WTC11 (cell line): ENCODE measurements around the gene NOL9. TPM values are rescaled to one million over a fixed set of nuclear protein-coding genes. Genes with fewer than 3 reads are reported as not detected.
A peak's percentile ranks its signal among the peaks of the same experiment; 100 is the strongest.

Experiments
- ATAC-seq: fragments of 200-7000 bp; cut with Tn5 transposase; 2 replicates; pipeline ENCODE4 v1.10.0; 2021; ENCODE audit warnings: mild to moderate bottlenecking, moderate library complexity
- CTCF ChIA-PET: fragments of 300-600 bp; sonication (Branson Sonifier 250); formaldehyde crosslinking; loops from one replicate; lab custom pipeline; 2021; ENCODE audit warnings: antibody characterized with exemption; lab: Charles Lee
- POLR2A ChIA-PET: fragments of 350-600 bp; sonication (Branson Sonifier 250); formaldehyde crosslinking; loops from one replicate; lab custom pipeline; 2021; ENCODE audit warnings: antibody characterized with exemption; lab: Charles Lee
- DNase-seq: peaks from one replicate; pipeline ENCODE4 v3.0.0; 2021; ENCODE audit warnings: low spot score
- H3K27ac Mint-ChIP-seq: 2 replicates; pipeline ENCODE4 v1.8.0; 2021; ENCODE audit warnings: mixed read lengths
- H3K27me3 Mint-ChIP-seq: 2 replicates; pipeline ENCODE4 v1.8.0; 2021; ENCODE audit warnings: low read depth, mild to moderate bottlenecking, moderate library complexity, mixed read lengths
- H3K36me3 Mint-ChIP-seq: 2 replicates; pipeline ENCODE4 v1.8.0; 2021; ENCODE audit warnings: mixed read lengths
- H3K4me1 Mint-ChIP-seq: 2 replicates; pipeline ENCODE4 v1.8.0; 2022; ENCODE audit warnings: mixed read lengths
- H3K4me3 Mint-ChIP-seq: 2 replicates; pipeline ENCODE4 v1.8.0; 2021; ENCODE audit warnings: mild to moderate bottlenecking, moderate library complexity, mixed read lengths
- H3K9me3 Mint-ChIP-seq: 2 replicates; pipeline ENCODE4 v1.8.0; 2021; ENCODE audit warnings: mixed read lengths
- ATF1 ChIP-seq: sonication (generic); formaldehyde crosslinking; IDR thresholded peaks from 2 replicates; pipeline ENCODE4 v1.8.1; 2023; ENCODE audit warnings: mild to moderate bottlenecking, moderate library complexity, missing genetic modification reagents
- CREB1 ChIP-seq: sonication (generic); formaldehyde crosslinking; IDR thresholded peaks from 2 replicates; pipeline ENCODE4 v1.8.0; 2023; ENCODE audit warnings: mild to moderate bottlenecking, missing genetic modification reagents
- ETV6 ChIP-seq: sonication (generic); formaldehyde crosslinking; IDR thresholded peaks from 2 replicates; pipeline ENCODE4 v1.8.1; 2022; ENCODE audit warnings: mild to moderate bottlenecking, missing genetic modification reagents
- GRHL2 ChIP-seq: fragments of 250-450 bp; sonication (Bioruptor Pico); IDR thresholded peaks from 2 replicates; pipeline ENCODE4 v1.8.0; 2022; ENCODE audit warnings: mild to moderate bottlenecking, moderate library complexity; ENCODE audit not compliant: insufficient replicate concordance, severe bottlenecking
- GTF2I ChIP-seq: fragments of 250-450 bp; sonication (Bioruptor Pico); conservative IDR thresholded peaks from 2 replicates; pipeline ENCODE4 v1.4.0; 2021; ENCODE audit warnings: mild to moderate bottlenecking
- HMGA2 ChIP-seq: fragments of 250-450 bp; sonication (Bioruptor Pico); IDR thresholded peaks from 2 replicates; pipeline ENCODE4 v1.4.0; 2021; ENCODE audit warnings: mild to moderate bottlenecking, moderate library complexity
- JAZF1 ChIP-seq: fragments of 250-450 bp; sonication (Bioruptor Pico); IDR thresholded peaks from 2 replicates; pipeline ENCODE4 v1.9.0; 2021; ENCODE audit warnings: moderate library complexity, mild to moderate bottlenecking, inconsistent platforms
- NR2C2 ChIP-seq: sonication (generic); formaldehyde crosslinking; IDR thresholded peaks from 2 replicates; pipeline ENCODE4 v1.8.0; 2022; ENCODE audit warnings: mild to moderate bottlenecking, missing genetic modification reagents
- PRRX2 ChIP-seq: fragments of 250-450 bp; sonication (Bioruptor Pico); IDR thresholded peaks from 2 replicates; pipeline ENCODE4 v1.8.0; 2021; ENCODE audit warnings: mild to moderate bottlenecking
- RELA ChIP-seq: sonication (generic); formaldehyde crosslinking; IDR thresholded peaks from 2 replicates; pipeline ENCODE4 v1.8.1; 2022; ENCODE audit warnings: missing genetic modification reagents, mild to moderate bottlenecking, borderline replicate concordance
- ZNF138 ChIP-seq: sonication (generic); formaldehyde crosslinking; conservative IDR thresholded peaks from 2 replicates; pipeline ENCODE4 v1.8.1; 2022; ENCODE audit warnings: mild to moderate bottlenecking, moderate library complexity, missing genetic modification reagents
- ZNF219 ChIP-seq: sonication (generic); formaldehyde crosslinking; IDR thresholded peaks from 2 replicates; pipeline ENCODE4 v1.8.0; 2023; ENCODE audit warnings: missing genetic modification reagents, mild to moderate bottlenecking, borderline replicate concordance
- ZNF317 ChIP-seq: sonication (generic); formaldehyde crosslinking; IDR thresholded peaks from 2 replicates; pipeline ENCODE4 v1.8.1; 2023; ENCODE audit warnings: low read depth, mild to moderate bottlenecking, moderate library complexity, missing genetic modification reagents, borderline replicate concordance
- ZNF396 ChIP-seq: fragments of 250-450 bp; sonication (Bioruptor Pico); IDR thresholded peaks from 2 replicates; pipeline ENCODE4 v1.8.0; 2021; ENCODE audit warnings: mild to moderate bottlenecking, moderate library complexity, borderline replicate concordance
- ZNF416 ChIP-seq: fragments of 250-450 bp; sonication (Bioruptor Pico); IDR thresholded peaks from 2 replicates; pipeline ENCODE4 v1.9.0; 2021; ENCODE audit warnings: mild to moderate bottlenecking, inconsistent platforms
- total RNA-seq: library from RNA; stranded (reverse); gene quantifications from 3 replicates; pipeline ENCODE4 v1.2.3, GENCODE V29; 2021
- TF ChIP-seq, protein P1 (sequence below): fragments of 250-450 bp; sonication (Bioruptor Pico); IDR thresholded peaks from 2 replicates; pipeline ENCODE4 v1.8.0; 2021; ENCODE audit warnings: mild to moderate bottlenecking
- TF ChIP-seq, protein P2 (sequence below): sonication (generic); formaldehyde crosslinking; IDR thresholded peaks from 2 replicates; pipeline ENCODE4 v1.8.1; 2023; ENCODE audit warnings: mild to moderate bottlenecking, missing genetic modification reagents, moderate library complexity
- TF ChIP-seq, protein P3 (sequence below): sonication (generic); formaldehyde crosslinking; IDR thresholded peaks from 2 replicates; pipeline ENCODE4 v1.8.1; 2023; ENCODE audit warnings: mild to moderate bottlenecking, missing genetic modification reagents
- TF ChIP-seq, protein P4 (sequence below): sonication (generic); formaldehyde crosslinking; IDR thresholded peaks from 2 replicates; pipeline ENCODE4 v1.8.0; 2023; ENCODE audit warnings: missing genetic modification reagents, mild to moderate bottlenecking, borderline replicate concordance
- TF ChIP-seq, protein P5 (sequence below): fragments of 250-450 bp; sonication (Bioruptor Pico); IDR thresholded peaks from 2 replicates; pipeline ENCODE4 v1.9.0; 2021; ENCODE audit warnings: mild to moderate bottlenecking, borderline replicate concordance
- TF ChIP-seq, protein P6 (sequence below): sonication (generic); formaldehyde crosslinking; IDR thresholded peaks from 2 replicates; pipeline ENCODE4 v1.8.0; 2022; ENCODE audit warnings: mild to moderate bottlenecking, missing genetic modification reagents
- TF ChIP-seq, protein P7 (sequence below): sonication (generic); formaldehyde crosslinking; IDR thresholded peaks from 2 replicates; pipeline ENCODE4 v1.8.1; 2022; ENCODE audit warnings: low read depth, mild to moderate bottlenecking, moderate library complexity, missing genetic modification reagents, borderline replicate concordance

NOL9 gene
- total RNA-seq, 1 experiment from 2014 or later = 37.4 TPM

DNA sequence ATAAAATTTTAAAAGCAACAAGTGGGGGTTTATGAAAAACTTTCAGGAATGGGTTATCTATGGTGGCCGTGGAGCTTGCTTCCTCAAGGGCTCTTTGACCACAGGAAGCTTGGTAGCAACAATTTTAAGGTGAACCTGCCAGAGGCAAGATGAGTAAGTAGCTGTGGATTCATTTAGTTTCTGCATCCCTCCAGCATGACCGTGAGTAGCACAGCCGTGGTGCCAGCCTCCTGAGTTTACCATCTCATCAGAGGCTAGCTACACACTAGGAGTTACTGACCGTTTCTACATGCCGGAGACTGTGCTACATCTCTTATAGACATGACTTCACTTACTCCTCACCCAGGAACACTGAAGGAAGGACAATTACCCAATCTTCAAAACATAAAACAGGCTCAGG, 32.8 kb downstream of the NOL9 start (continued):
- TF ChIP-seq, protein P1, sequence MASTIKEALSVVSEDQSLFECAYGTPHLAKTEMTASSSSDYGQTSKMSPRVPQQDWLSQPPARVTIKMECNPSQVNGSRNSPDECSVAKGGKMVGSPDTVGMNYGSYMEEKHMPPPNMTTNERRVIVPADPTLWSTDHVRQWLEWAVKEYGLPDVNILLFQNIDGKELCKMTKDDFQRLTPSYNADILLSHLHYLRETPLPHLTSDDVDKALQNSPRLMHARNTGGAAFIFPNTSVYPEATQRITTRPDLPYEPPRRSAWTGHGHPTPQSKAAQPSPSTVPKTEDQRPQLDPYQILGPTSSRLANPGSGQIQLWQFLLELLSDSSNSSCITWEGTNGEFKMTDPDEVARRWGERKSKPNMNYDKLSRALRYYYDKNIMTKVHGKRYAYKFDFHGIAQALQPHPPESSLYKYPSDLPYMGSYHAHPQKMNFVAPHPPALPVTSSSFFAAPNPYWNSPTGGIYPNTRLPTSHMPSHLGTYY (CRISPR knock-in tag) = no peak
- no peak for TF ChIP-seq ZNF416 (CRISPR knock-in tag)
- TF ChIP-seq GRHL2 (CRISPR knock-in tag) = no peak
- TF ChIP-seq PRRX2 (CRISPR knock-in tag) = no peak

DNA sequence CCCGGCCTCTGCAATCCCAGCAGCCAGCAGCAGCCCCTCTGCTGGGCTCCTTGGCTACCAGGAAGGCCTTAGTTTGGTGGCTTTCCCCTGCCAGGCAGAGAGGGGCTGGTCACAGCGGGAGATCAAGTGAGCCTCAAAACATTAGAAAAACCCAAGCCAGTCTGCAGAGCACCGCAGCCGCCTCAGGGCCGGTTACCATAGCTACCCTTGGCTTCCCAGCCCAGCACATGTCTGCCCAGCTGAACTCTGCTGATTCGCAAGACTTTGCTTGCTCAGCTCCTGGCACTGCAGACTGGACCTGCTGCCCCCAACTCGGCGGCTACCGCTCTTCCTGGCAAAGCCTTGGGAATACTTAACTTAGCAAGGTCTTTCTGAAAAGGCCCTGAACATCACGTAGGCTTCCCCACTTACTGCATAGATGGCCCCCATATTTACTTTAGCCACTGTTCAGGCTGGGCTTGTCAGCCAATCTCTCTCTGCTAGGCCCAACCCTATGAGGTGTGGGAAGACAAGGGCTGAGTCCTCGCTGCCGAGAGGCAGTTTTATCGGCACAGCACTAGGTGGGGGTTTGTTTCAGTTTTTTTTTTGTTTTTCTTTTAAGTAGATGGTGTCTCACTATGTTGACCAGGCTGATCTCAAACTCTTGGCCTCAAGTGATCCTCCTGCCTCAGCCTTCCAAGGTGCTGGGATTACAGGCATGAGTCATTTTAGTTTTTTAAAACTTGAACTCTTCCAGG, 34.2 kb downstream of the NOL9 start:
- Mint-ChIP-seq H3K36me3 (no peaks in the 10 kb centered on the region), H3K27me3 (no peaks in the 10 kb centered on the region), H3K4me3 (no peak overlapping the region), H3K27ac (peak overlapping the region; percentile 89), H3K9me3 (no peaks in the 10 kb centered on the region), H3K4me1 (peaks cover 30% of the 10 kb centered on the region)
- ATAC-seq = peak; percentile 91
- peak; percentile 84 for DNase-seq
- ChIA-PET CTCF (interaction anchor here (0.5 to 7.7 kb wide), 11 partner anchors 11 to 315 kb away, joined by 3 to 179 read pairs (median 6); partner anchors contain the start of genes NOL9, PLEKHG5 and TAS1R1), POLR2A (no interaction called here)
- TF ChIP-seq, protein P2, sequence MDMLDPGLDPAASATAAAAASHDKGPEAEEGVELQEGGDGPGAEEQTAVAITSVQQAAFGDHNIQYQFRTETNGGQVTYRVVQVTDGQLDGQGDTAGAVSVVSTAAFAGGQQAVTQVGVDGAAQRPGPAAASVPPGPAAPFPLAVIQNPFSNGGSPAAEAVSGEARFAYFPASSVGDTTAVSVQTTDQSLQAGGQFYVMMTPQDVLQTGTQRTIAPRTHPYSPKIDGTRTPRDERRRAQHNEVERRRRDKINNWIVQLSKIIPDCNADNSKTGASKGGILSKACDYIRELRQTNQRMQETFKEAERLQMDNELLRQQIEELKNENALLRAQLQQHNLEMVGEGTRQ (CRISPR knock-in tag) = no peak
- TF ChIP-seq PRRX2 (CRISPR knock-in tag) (no peak), ZNF317 (no peak), RELA (peak; percentile 4; the same call in 1 of the 2 replicates), GTF2I (no peak), ZNF138 (CRISPR knock-in tag) (no peak), ZNF396 (CRISPR knock-in tag) (no peak), ZNF219 (CRISPR knock-in tag) (no peak), ETV6 (CRISPR knock-in tag) (no peak), NR2C2 (no peak), HMGA2 (CRISPR knock-in tag) (no peak), ATF1 (CRISPR knock-in tag) (no peak), JAZF1 (CRISPR knock-in tag) (no peak), CREB1 (CRISPR knock-in tag) (no peak)
- TF ChIP-seq, protein P3, sequence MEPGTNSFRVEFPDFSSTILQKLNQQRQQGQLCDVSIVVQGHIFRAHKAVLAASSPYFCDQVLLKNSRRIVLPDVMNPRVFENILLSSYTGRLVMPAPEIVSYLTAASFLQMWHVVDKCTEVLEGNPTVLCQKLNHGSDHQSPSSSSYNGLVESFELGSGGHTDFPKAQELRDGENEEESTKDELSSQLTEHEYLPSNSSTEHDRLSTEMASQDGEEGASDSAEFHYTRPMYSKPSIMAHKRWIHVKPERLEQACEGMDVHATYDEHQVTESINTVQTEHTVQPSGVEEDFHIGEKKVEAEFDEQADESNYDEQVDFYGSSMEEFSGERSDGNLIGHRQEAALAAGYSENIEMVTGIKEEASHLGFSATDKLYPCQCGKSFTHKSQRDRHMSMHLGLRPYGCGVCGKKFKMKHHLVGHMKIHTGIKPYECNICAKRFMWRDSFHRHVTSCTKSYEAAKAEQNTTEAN (CRISPR knock-in tag) = no peak
- TF ChIP-seq, protein P4, sequence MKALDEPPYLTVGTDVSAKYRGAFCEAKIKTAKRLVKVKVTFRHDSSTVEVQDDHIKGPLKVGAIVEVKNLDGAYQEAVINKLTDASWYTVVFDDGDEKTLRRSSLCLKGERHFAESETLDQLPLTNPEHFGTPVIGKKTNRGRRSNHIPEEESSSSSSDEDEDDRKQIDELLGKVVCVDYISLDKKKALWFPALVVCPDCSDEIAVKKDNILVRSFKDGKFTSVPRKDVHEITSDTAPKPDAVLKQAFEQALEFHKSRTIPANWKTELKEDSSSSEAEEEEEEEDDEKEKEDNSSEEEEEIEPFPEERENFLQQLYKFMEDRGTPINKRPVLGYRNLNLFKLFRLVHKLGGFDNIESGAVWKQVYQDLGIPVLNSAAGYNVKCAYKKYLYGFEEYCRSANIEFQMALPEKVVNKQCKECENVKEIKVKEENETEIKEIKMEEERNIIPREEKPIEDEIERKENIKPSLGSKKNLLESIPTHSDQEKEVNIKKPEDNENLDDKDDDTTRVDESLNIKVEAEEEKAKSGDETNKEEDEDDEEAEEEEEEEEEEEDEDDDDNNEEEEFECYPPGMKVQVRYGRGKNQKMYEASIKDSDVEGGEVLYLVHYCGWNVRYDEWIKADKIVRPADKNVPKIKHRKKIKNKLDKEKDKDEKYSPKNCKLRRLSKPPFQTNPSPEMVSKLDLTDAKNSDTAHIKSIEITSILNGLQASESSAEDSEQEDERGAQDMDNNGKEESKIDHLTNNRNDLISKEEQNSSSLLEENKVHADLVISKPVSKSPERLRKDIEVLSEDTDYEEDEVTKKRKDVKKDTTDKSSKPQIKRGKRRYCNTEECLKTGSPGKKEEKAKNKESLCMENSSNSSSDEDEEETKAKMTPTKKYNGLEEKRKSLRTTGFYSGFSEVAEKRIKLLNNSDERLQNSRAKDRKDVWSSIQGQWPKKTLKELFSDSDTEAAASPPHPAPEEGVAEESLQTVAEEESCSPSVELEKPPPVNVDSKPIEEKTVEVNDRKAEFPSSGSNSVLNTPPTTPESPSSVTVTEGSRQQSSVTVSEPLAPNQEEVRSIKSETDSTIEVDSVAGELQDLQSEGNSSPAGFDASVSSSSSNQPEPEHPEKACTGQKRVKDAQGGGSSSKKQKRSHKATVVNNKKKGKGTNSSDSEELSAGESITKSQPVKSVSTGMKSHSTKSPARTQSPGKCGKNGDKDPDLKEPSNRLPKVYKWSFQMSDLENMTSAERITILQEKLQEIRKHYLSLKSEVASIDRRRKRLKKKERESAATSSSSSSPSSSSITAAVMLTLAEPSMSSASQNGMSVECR (CRISPR knock-in tag) = 0 out of 2 replicates have a peak, but pooled peaks have one; percentile 16
- TF ChIP-seq, protein P5, sequence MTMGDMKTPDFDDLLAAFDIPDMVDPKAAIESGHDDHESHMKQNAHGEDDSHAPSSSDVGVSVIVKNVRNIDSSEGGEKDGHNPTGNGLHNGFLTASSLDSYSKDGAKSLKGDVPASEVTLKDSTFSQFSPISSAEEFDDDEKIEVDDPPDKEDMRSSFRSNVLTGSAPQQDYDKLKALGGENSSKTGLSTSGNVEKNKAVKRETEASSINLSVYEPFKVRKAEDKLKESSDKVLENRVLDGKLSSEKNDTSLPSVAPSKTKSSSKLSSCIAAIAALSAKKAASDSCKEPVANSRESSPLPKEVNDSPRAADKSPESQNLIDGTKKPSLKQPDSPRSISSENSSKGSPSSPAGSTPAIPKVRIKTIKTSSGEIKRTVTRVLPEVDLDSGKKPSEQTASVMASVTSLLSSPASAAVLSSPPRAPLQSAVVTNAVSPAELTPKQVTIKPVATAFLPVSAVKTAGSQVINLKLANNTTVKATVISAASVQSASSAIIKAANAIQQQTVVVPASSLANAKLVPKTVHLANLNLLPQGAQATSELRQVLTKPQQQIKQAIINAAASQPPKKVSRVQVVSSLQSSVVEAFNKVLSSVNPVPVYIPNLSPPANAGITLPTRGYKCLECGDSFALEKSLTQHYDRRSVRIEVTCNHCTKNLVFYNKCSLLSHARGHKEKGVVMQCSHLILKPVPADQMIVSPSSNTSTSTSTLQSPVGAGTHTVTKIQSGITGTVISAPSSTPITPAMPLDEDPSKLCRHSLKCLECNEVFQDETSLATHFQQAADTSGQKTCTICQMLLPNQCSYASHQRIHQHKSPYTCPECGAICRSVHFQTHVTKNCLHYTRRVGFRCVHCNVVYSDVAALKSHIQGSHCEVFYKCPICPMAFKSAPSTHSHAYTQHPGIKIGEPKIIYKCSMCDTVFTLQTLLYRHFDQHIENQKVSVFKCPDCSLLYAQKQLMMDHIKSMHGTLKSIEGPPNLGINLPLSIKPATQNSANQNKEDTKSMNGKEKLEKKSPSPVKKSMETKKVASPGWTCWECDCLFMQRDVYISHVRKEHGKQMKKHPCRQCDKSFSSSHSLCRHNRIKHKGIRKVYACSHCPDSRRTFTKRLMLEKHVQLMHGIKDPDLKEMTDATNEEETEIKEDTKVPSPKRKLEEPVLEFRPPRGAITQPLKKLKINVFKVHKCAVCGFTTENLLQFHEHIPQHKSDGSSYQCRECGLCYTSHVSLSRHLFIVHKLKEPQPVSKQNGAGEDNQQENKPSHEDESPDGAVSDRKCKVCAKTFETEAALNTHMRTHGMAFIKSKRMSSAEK (CRISPR knock-in tag) = no peak
- TF ChIP-seq, protein P6, sequence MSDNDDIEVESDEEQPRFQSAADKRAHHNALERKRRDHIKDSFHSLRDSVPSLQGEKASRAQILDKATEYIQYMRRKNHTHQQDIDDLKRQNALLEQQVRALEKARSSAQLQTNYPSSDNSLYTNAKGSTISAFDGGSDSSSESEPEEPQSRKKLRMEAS = peak; percentile 36
- TF ChIP-seq, protein P7, sequence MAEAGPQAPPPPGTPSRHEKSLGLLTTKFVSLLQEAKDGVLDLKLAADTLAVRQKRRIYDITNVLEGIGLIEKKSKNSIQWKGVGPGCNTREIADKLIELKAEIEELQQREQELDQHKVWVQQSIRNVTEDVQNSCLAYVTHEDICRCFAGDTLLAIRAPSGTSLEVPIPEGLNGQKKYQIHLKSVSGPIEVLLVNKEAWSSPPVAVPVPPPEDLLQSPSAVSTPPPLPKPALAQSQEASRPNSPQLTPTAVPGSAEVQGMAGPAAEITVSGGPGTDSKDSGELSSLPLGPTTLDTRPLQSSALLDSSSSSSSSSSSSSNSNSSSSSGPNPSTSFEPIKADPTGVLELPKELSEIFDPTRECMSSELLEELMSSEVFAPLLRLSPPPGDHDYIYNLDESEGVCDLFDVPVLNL (CRISPR knock-in tag) = no peak
